ENCODE results near the gene UBE2E2.

Gene UBE2E2

GRCh38 chr3:23495507-23495906 is 292.4 kb downstream of the UBE2E2 start:
- no peak overlapping the region for H3K27ac ChIP-seq (ENCODE audit: low read depth, low read length)

GRCh38 chr3:23496165-23496564 is 293.0 kb downstream of the UBE2E2 start:
- H3K36me3 ChIP-seq (ENCODE audit: control insufficient read depth, insufficient read depth, low read length) = no peaks in the 10 kb centered on the region
- H3K27me3 ChIP-seq (ENCODE audit: control insufficient read depth, insufficient read depth, low read length) = no peaks in the 10 kb centered on the region
- H3K27ac ChIP-seq (ENCODE audit: low read depth, low read length) = no peak overlapping the region
- no peak overlapping the region for H3K9ac ChIP-seq (ENCODE audit: low read depth, low read length)
- no peak overlapping the region for H3K4me3 ChIP-seq (ENCODE audit: low read depth, low read length)
- no peaks in the 10 kb centered on the region for H3K9me3 ChIP-seq (ENCODE audit: control insufficient read depth, insufficient read depth, low read length)
- H3K4me1 ChIP-seq (ENCODE audit: control insufficient read depth, insufficient read depth, low read length) = no peaks in the 10 kb centered on the region

More at GRCh38 chr3:23495507-23495906, 292.4 kb downstream of the UBE2E2 start:
- no peaks in the 10 kb centered on the region for H3K9me3 ChIP-seq (ENCODE audit: control insufficient read depth, insufficient read depth, low read length)
- no peaks in the 10 kb centered on the region for H3K27me3 ChIP-seq (ENCODE audit: control insufficient read depth, insufficient read depth, low read length)
- H3K36me3 ChIP-seq (ENCODE audit: control insufficient read depth, insufficient read depth, low read length) = no peaks in the 10 kb centered on the region
- no peak overlapping the region for H3K9ac ChIP-seq (ENCODE audit: low read depth, low read length)
- peaks cover under 1% of the 10 kb centered on the region; the same call in 1 of the 2 replicates for H3K4me1 ChIP-seq (ENCODE audit: control insufficient read depth, insufficient read depth, low read length)
- no peak overlapping the region for H3K4me3 ChIP-seq (ENCODE audit: low read depth, low read length)

- Histone ChIP-seq H3K9me3 (ENCODE audit: control insufficient read depth, insufficient read depth, low read length) (no peaks in the 10 kb centered on the region), H3K9ac (ENCODE audit: low read depth, low read length) (no peak overlapping the region), H3K36me3 (ENCODE audit: control insufficient read depth, insufficient read depth, low read length) (no peaks in the 10 kb centered on the region), H3K4me3 (ENCODE audit: low read depth, low read length) (no peak overlapping the region), H3K27me3 (ENCODE audit: control insufficient read depth, insufficient read depth, low read length) (no peaks in the 10 kb centered on the region), H3K27ac (ENCODE audit: low read depth, low read length) (no peak overlapping the region), H3K4me1 (ENCODE audit: control insufficient read depth, insufficient read depth, low read length) (no peaks in the 10 kb centered on the region)
Observed at GRCh38 chr3:23497156-23497555, 294.0 kb downstream of the UBE2E2 start.

- Histone ChIP-seq H3K9ac (ENCODE audit: low read depth, low read length) (no peak overlapping the region), H3K4me1 (ENCODE audit: control insufficient read depth, insufficient read depth, low read length) (no peaks in the 10 kb centered on the region), H3K4me3 (ENCODE audit: low read depth, low read length) (no peak overlapping the region), H3K27me3 (ENCODE audit: control insufficient read depth, insufficient read depth, low read length) (no peaks in the 10 kb centered on the region), H3K27ac (ENCODE audit: low read depth, low read length) (no peak overlapping the region), H3K36me3 (ENCODE audit: control insufficient read depth, insufficient read depth, low read length) (no peaks in the 10 kb centered on the region), H3K9me3 (ENCODE audit: control insufficient read depth, insufficient read depth, low read length) (no peaks in the 10 kb centered on the region)
Observed at GRCh38 chr3:23501201-23501802, 298.2 kb downstream of the UBE2E2 start.

GRCh38 chr3:23508464-23508863 is 305.3 kb downstream of the UBE2E2 start:
- Histone ChIP-seq H3K9me3 (ENCODE audit: control insufficient read depth, insufficient read depth, low read length) (no peaks in the 10 kb centered on the region), H3K4me3 (ENCODE audit: low read depth, low read length) (no peak overlapping the region)

GRCh38 chr3:23518441-23518840 is 315.3 kb downstream of the UBE2E2 start:
- Histone ChIP-seq H3K4me3 (ENCODE audit: low read depth, low read length) (no peak overlapping the region), H3K27ac (ENCODE audit: low read depth, low read length) (no peak overlapping the region), H3K9ac (ENCODE audit: low read depth, low read length) (no peak overlapping the region), H3K4me1 (ENCODE audit: control insufficient read depth, insufficient read depth, low read length) (peaks cover 24% of the 10 kb centered on the region), H3K27me3 (ENCODE audit: control insufficient read depth, insufficient read depth, low read length) (no peaks in the 10 kb centered on the region), H3K9me3 (ENCODE audit: control insufficient read depth, insufficient read depth, low read length) (no peaks in the 10 kb centered on the region), H3K36me3 (ENCODE audit: control insufficient read depth, insufficient read depth, low read length) (no peaks in the 10 kb centered on the region)

More at GRCh38 chr3:23508464-23508863, 305.3 kb downstream of the UBE2E2 start:
- no peak overlapping the region for H3K27ac ChIP-seq (ENCODE audit: low read depth, low read length)
- no peaks in the 10 kb centered on the region for H3K36me3 ChIP-seq (ENCODE audit: control insufficient read depth, insufficient read depth, low read length)
- no peak overlapping the region for H3K9ac ChIP-seq (ENCODE audit: low read depth, low read length)
- H3K4me1 ChIP-seq (ENCODE audit: control insufficient read depth, insufficient read depth, low read length) = no peaks in the 10 kb centered on the region
- no peaks in the 10 kb centered on the region for H3K27me3 ChIP-seq (ENCODE audit: control insufficient read depth, insufficient read depth, low read length)

GRCh38 chr3:23519314-23520208 is 316.4 kb downstream of the UBE2E2 start:
- no peak overlapping the region for H3K4me3 ChIP-seq (ENCODE audit: low read depth, low read length)
- H3K9me3 ChIP-seq (ENCODE audit: control insufficient read depth, insufficient read depth, low read length) = no peaks in the 10 kb centered on the region
- H3K4me1 ChIP-seq (ENCODE audit: control insufficient read depth, insufficient read depth, low read length) = peaks cover 24% of the 10 kb centered on the region
- H3K9ac ChIP-seq (ENCODE audit: low read depth, low read length) = no peak overlapping the region
- H3K27me3 ChIP-seq (ENCODE audit: control insufficient read depth, insufficient read depth, low read length) = no peaks in the 10 kb centered on the region
- no peaks in the 10 kb centered on the region for H3K36me3 ChIP-seq (ENCODE audit: control insufficient read depth, insufficient read depth, low read length)
- no peak overlapping the region for H3K27ac ChIP-seq (ENCODE audit: low read depth, low read length)

- Histone ChIP-seq H3K27me3 (ENCODE audit: control insufficient read depth, insufficient read depth, low read length) (no peaks in the 10 kb centered on the region), H3K9ac (ENCODE audit: low read depth, low read length) (no peak overlapping the region), H3K27ac (ENCODE audit: low read depth, low read length) (no peak overlapping the region)
Observed at GRCh38 chr3:23527326-23527725, 324.2 kb downstream of the UBE2E2 start.

GRCh38 chr3:23533596-23533995 is 330.5 kb downstream of the UBE2E2 start:
- H3K27ac ChIP-seq (ENCODE audit: low read depth, low read length) = no peak overlapping the region
- no peak overlapping the region for H3K4me3 ChIP-seq (ENCODE audit: low read depth, low read length)
- H3K4me1 ChIP-seq (ENCODE audit: control insufficient read depth, insufficient read depth, low read length) = peaks cover 21% of the 10 kb centered on the region
- H3K36me3 ChIP-seq (ENCODE audit: control insufficient read depth, insufficient read depth, low read length) = no peaks in the 10 kb centered on the region
- H3K9me3 ChIP-seq (ENCODE audit: control insufficient read depth, insufficient read depth, low read length) = no peaks in the 10 kb centered on the region
- H3K27me3 ChIP-seq (ENCODE audit: control insufficient read depth, insufficient read depth, low read length) = no peaks in the 10 kb centered on the region
- H3K9ac ChIP-seq (ENCODE audit: low read depth, low read length) = no peak overlapping the region

More at GRCh38 chr3:23527326-23527725, 324.2 kb downstream of the UBE2E2 start:
- Histone ChIP-seq H3K36me3 (ENCODE audit: control insufficient read depth, insufficient read depth, low read length) (no peaks in the 10 kb centered on the region), H3K4me1 (ENCODE audit: control insufficient read depth, insufficient read depth, low read length) (peaks cover 12% of the 10 kb centered on the region), H3K9me3 (ENCODE audit: control insufficient read depth, insufficient read depth, low read length) (no peaks in the 10 kb centered on the region), H3K4me3 (ENCODE audit: low read depth, low read length) (no peak overlapping the region)

- no peaks in the 10 kb centered on the region for H3K9me3 ChIP-seq (ENCODE audit: control insufficient read depth, insufficient read depth, low read length)
- H3K27ac ChIP-seq (ENCODE audit: low read depth, low read length) = no peak overlapping the region
- peaks cover 25% of the 10 kb centered on the region for H3K4me1 ChIP-seq (ENCODE audit: control insufficient read depth, insufficient read depth, low read length)
- no peak overlapping the region for H3K4me3 ChIP-seq (ENCODE audit: low read depth, low read length)
- no peak overlapping the region for H3K9ac ChIP-seq (ENCODE audit: low read depth, low read length)
- H3K27me3 ChIP-seq (ENCODE audit: control insufficient read depth, insufficient read depth, low read length) = no peaks in the 10 kb centered on the region
- no peaks in the 10 kb centered on the region for H3K36me3 ChIP-seq (ENCODE audit: control insufficient read depth, insufficient read depth, low read length)
Observed at GRCh38 chr3:23533996-23534395, 330.9 kb downstream of the UBE2E2 start.

- no peak overlapping the region for H3K4me3 ChIP-seq (ENCODE audit: low read depth, low read length)
- H3K27ac ChIP-seq (ENCODE audit: low read depth, low read length) = peak overlapping the region; percentile 42
- H3K9ac ChIP-seq (ENCODE audit: low read depth, low read length) = no peak overlapping the region
- H3K36me3 ChIP-seq (ENCODE audit: control insufficient read depth, insufficient read depth, low read length) = no peaks in the 10 kb centered on the region
- H3K9me3 ChIP-seq (ENCODE audit: control insufficient read depth, insufficient read depth, low read length) = no peaks in the 10 kb centered on the region
- peaks cover 27% of the 10 kb centered on the region for H3K4me1 ChIP-seq (ENCODE audit: control insufficient read depth, insufficient read depth, low read length)
- no peaks in the 10 kb centered on the region for H3K27me3 ChIP-seq (ENCODE audit: control insufficient read depth, insufficient read depth, low read length)
Observed at GRCh38 chr3:23537101-23537551, 334.0 kb downstream of the UBE2E2 start.

All from HUES48 (cell line).